ENCODE results near the gene ENTPD1. TPM values are rescaled to one million over a fixed set of nuclear protein-coding genes. Genes with fewer than 3 reads are reported as not detected.

Gene ENTPD1
- total RNA-seq, 1 donor from 2014 or later, result 41.6 TPM

DNA sequence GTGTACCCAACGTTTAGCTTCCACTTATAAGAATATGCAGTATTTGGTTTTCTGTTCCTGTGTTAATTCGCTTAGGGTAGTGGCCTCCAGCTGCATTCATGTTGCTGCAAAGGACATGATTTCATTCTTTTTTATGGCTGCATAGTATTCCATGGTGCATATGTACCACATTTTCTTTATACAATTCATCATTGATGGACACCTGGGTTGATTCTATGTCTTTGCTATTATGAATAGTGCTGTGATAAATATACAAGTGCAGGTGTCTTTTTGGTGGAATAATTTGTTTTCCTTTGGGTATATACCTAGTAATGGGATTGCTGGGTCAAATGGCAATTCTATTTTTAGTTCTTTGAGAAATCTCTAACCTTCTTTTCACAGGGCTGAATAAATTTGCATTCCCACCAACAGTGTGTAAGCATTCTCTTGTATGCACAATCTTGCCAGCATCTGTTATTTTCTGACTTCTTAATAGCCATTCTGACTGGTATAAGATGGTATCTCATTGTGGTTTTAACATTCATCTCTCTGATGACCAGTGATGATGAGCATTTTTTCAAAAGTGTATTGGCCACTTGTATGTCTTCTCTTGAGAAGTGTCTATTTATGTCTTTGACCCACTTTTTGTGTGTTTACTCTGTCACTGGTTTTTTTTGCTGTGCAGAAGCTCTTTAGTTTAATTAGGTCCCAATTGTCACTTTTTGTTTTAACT lies 79.3 kb downstream of the ENTPD1 start:
- H3K4me3 ChIP-seq, result no peak overlapping the region
- no peak for DNase-seq (ENCODE audit: low spot score in 2 of 2)
- no peaks in the 10 kb centered on the region for H3K27me3 ChIP-seq
- H3K9me3 ChIP-seq, result no peaks in the 10 kb centered on the region
- peaks cover 0 to 8% of the 10 kb centered on the region in 2 donors for H3K4me1 ChIP-seq
- intact Hi-C loops (cut with DNase I), result no loop called here
- TF ChIP-seq, protein P1, sequence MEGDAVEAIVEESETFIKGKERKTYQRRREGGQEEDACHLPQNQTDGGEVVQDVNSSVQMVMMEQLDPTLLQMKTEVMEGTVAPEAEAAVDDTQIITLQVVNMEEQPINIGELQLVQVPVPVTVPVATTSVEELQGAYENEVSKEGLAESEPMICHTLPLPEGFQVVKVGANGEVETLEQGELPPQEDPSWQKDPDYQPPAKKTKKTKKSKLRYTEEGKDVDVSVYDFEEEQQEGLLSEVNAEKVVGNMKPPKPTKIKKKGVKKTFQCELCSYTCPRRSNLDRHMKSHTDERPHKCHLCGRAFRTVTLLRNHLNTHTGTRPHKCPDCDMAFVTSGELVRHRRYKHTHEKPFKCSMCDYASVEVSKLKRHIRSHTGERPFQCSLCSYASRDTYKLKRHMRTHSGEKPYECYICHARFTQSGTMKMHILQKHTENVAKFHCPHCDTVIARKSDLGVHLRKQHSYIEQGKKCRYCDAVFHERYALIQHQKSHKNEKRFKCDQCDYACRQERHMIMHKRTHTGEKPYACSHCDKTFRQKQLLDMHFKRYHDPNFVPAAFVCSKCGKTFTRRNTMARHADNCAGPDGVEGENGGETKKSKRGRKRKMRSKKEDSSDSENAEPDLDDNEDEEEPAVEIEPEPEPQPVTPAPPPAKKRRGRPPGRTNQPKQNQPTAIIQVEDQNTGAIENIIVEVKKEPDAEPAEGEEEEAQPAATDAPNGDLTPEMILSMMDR (IDR thresholded peaks at IDR 0.05), result no peak
- H3K27ac ChIP-seq, result no peak overlapping the region
- H3K36me3 ChIP-seq, result no peaks in the 10 kb centered on the region

DNA sequence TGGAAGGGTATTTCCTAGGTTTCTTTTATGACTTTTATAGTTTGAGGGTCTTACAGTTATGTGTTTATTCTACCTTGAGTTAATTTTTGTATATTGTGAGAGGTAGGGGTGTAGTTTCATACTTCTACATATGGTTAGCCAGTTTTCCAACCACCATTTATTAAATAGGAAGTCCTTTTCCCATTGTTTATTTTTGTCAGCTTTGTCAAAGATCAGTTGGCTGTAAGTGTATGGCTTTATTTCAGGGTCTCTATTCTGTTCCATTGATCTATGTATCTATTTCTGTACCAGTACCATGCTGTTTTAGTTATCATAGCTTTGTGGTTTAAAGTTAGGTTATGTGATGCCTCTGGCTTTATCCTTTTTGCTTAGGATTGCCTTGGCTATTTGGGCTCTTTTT lies 79.9 kb downstream of the ENTPD1 start:
- Histone ChIP-seq H3K9me3 (no peaks in the 10 kb centered on the region), H3K4me1 (peaks cover 0 to 8% of the 10 kb centered on the region in 2 donors), H3K4me3 (no peak overlapping the region), H3K36me3 (no peaks in the 10 kb centered on the region), H3K27ac (no peak overlapping the region), H3K27me3 (no peaks in the 10 kb centered on the region)
- intact Hi-C loops (cut with DNase I), result no loop called here
- TF ChIP-seq, protein P1 (IDR thresholded peaks at IDR 0.05), result no peak
- DNase-seq (ENCODE audit: low spot score in 2 of 2), result no peak

DNA sequence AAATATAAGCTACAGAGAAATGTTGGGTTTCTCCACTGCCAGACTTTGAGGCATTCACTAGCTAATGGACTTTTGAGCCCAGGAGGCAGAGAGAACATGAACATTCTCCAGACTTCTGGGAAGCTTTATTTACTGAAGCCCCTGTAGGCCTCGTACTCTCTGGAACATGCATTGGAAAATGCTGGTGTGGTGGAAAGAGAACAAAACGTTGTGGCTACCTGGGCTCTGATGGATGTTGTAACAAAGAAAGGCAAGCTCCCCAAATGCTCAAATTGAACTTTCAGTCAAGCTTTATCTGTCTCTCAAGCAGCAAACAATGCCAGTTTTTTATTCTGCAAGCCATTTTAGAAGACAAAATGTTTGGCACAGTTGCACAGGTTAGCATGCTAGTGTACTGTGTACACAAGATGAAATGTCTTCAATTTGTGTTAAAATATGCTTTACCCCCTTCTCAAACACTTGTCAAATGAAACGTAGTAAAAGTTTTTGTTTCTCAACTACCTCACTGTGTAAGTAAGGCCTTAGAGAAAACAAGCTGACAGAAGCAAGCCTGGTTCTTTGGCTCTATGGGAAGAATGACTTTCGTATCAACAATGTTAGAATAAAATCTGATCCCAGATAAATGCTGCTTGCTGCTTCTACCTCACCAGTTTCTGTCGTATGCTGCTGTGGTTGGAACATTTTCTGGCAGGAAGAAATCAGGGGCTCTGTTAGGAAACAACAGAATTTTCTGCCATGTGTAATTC lies 80.8 kb downstream of the ENTPD1 start:
- Histone ChIP-seq H3K36me3 (no peaks in the 10 kb centered on the region), H3K4me3 (no peak overlapping the region), H3K4me1 (peaks cover 0 to 16% of the 10 kb centered on the region in 2 donors), H3K27me3 (no peaks in the 10 kb centered on the region), H3K27ac (peak overlapping the region; percentile 67 to 68), H3K9me3 (no peaks in the 10 kb centered on the region)
- TF ChIP-seq, protein P1 (IDR thresholded peaks at IDR 0.05), result no peak
- no peak for DNase-seq (ENCODE audit: low spot score in 2 of 2)
- intact Hi-C loops (cut with DNase I), result no loop called here

DNA sequence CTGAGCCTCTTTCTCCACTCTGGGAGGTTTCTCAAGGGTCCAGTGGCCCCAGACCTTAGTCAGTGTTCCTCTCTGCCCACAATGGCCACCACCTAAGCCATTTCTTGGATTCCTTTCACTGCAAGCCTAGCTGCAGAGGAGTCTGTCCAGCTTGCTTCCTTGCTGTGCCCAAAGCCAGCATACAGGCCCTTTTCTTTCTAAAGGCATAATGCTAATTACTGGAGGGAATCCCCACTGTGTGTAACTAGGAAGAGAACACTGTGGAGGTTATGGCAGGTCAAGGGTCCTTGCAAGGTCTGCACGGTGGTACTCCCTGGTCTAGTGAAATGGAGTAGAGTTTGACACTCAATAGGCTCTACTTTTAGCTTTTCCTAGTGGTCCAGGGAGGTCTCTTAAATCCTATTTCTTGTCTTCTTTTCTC lies 81.4 kb downstream of the ENTPD1 start:
- Histone ChIP-seq H3K36me3 (no peaks in the 10 kb centered on the region), H3K4me3 (no peak overlapping the region), H3K27ac (peak overlapping the region; percentile 67 to 68), H3K27me3 (no peaks in the 10 kb centered on the region), H3K9me3 (no peaks in the 10 kb centered on the region), H3K4me1 (peaks cover 0 to 20% of the 10 kb centered on the region in 2 donors)
- intact Hi-C loops (cut with DNase I), result no loop called here
- TF ChIP-seq, protein P1 (IDR thresholded peaks at IDR 0.05), result no peak
- DNase-seq (ENCODE audit: low spot score in 2 of 2), result no peak

DNA sequence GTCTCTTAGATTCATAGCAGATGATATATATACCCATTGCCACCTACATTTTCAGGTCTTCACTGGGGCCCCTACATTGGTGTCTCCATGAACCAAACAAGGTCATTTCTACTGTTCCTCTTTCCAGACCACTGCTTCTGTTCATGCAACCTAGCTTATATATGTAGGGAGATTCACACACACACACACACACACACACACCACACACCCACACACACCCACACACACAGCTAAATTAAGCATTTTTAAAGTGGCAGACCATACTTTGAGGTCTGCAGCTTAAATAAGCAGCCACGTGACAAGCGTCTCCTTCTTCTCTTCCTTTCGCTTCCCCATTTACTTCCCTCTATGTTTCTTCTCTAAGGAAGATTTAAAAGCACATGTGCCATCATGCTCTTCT lies 81.8 kb downstream of the ENTPD1 start:
- peak overlapping the region; percentile 67 to 68 for H3K27ac ChIP-seq
- intact Hi-C loops (cut with DNase I), result no loop called here
- H3K27me3 ChIP-seq, result no peaks in the 10 kb centered on the region
- H3K9me3 ChIP-seq, result no peaks in the 10 kb centered on the region
- no peaks in the 10 kb centered on the region for H3K36me3 ChIP-seq
- peaks cover 0 to 18% of the 10 kb centered on the region in 2 donors for H3K4me1 ChIP-seq
- H3K4me3 ChIP-seq, result no peak overlapping the region
- DNase-seq (ENCODE audit: low spot score in 2 of 2), result no peak
- TF ChIP-seq, protein P1 (IDR thresholded peaks at IDR 0.05), result no peak
